ENCODE results near the gene ALPP.

ALPP gene

DNA sequence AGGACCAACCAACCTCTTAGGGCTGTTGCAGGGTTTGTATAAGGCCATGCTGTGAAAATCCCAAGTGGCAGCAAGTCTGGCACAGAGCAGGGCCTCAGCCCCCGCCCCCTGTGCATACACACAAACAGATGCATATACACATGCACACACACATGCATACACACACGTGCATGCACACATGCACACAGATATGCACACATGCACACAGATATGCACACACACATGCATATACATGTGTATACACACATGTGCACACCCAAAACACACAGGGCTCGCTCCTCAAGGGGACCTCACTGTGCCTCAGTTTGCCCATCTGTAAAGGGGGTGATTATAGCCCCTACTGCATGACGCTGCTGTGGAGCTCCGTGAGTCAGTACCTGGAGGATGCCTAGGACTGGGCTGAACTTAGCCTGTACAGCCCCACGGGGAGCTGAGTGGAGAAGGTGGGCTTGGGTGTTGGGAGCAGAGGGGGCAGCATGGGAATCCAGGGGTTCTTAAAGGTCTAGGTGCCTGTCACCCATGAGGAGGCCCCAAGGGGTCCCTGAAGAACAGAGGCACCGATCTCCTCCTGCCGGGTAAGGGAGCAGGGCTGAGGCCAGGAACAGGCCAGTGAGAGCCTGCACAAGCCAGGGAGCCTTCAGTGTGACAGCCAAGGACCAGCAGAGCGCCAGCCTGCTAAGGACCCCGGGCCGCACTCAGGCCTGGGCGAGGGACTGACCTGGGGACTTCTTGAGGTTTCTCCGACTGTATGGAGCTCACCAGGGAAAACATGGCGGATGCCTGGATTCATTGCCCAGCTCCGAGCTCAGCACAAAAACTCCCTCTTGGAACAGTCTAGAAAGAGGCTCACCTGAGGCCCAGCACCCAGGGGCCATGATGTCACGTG is 53.4 kb downstream of the ALPP start:
- DNase-seq = no peak

Data from kidney glomerular epithelial cell (primary cell).